IMR-90 (cell line): ENCODE data around the gene IL36A. TPM values are rescaled to one million over a fixed set of nuclear protein-coding genes. Genes with fewer than 3 reads are reported as not detected.

Experiments used
- ATAC-seq: fragments of 200-7000 bp; cut with Tn5 transposase; 2 replicates; pipeline ENCODE4 v1.9.1; 2020; ENCODE audit warnings: low read depth, mild to moderate bottlenecking, moderate library complexity
- BruUV-seq: library from RNA; stranded (reverse); fragments of 400-500 nt; replicated peaks from 2 replicates; lab custom pipeline; 2021; lab: Mats Ljungman, UMichigan
- CTCF ChIA-PET: fragments of 300-600 bp; formaldehyde crosslinking; extraction: SDS; loops from one replicate; lab custom pipeline; 2021; ENCODE audit warnings: antibody characterized with exemption; lab: Yijun Ruan, JAX
- POLR2A ChIA-PET: fragments of 300-600 bp; sonication (Branson Sonifier 250); formaldehyde crosslinking; loops from one replicate; lab custom pipeline; 2022; ENCODE audit warnings: antibody characterized with exemption; ENCODE audit not compliant: unreplicated experiment; lab: Charles Lee
- DNase-seq: peaks from one replicate; pipeline ENCODE4 v3.0.0; 2013
- H2AFZ ChIP-seq: replicated peaks from 2 replicates; pipeline ENCODE3; 2013; ENCODE audit warnings: low read length, mild to moderate bottlenecking; ENCODE audit not compliant: poor library complexity
- H2AK5ac ChIP-seq: 2 replicates; pipeline ENCODE4 v1.6.1; 2013; ENCODE audit warnings: low read depth, low read length, inconsistent platforms
- H2AK9ac ChIP-seq: replicated peaks from 2 replicates; pipeline ENCODE3; 2013; ENCODE audit warnings: mild to moderate bottlenecking, low read depth, low read length, moderate library complexity; ENCODE audit not compliant: poor library complexity
- H2BK120ac ChIP-seq: 2 replicates; pipeline ENCODE4 v1.6.1; 2013; ENCODE audit warnings: low read depth, low read length, inconsistent platforms
- H2BK15ac ChIP-seq: 3 replicates; pipeline ENCODE4 v1.6.1; 2013; ENCODE audit warnings: low read depth, low read length, inconsistent platforms
- H2BK20ac ChIP-seq: 2 replicates; pipeline ENCODE4 v1.6.1; 2013; ENCODE audit warnings: low read depth, mild to moderate bottlenecking, inconsistent platforms, low read length, moderate library complexity
- H2BK5ac ChIP-seq: 2 replicates; pipeline ENCODE4 v1.6.1; 2013; ENCODE audit warnings: mild to moderate bottlenecking, low read depth, low read length, inconsistent platforms; ENCODE audit not compliant: poor library complexity, severe bottlenecking
- H3K14ac ChIP-seq: replicated peaks from 2 replicates; pipeline ENCODE4 v1.6.1; 2013; ENCODE audit warnings: low read depth, low read length, inconsistent platforms
- H3K18ac ChIP-seq: 2 replicates; pipeline ENCODE4 v1.6.1; 2013; ENCODE audit warnings: low read depth, low read length, control low read depth
- H3K23ac ChIP-seq: 2 replicates; pipeline ENCODE4 v1.6.1; 2013; ENCODE audit warnings: low read depth, low read length, inconsistent platforms
- H3K27ac ChIP-seq: 2 replicates; pipeline ENCODE4 v1.5.1; 2013; ENCODE audit warnings: mild to moderate bottlenecking, control low read depth, low read length; ENCODE audit not compliant: insufficient read depth
- H3K27me3 ChIP-seq: 2 replicates; pipeline ENCODE4 v1.6.1; 2013; ENCODE audit warnings: low read length; ENCODE audit not compliant: control insufficient read depth, insufficient read depth
- H3K36me3 ChIP-seq: 2 replicates; pipeline ENCODE4 v1.6.1; 2013; ENCODE audit warnings: low read length, mixed read lengths; ENCODE audit not compliant: control insufficient read depth, insufficient read depth
- H3K4ac ChIP-seq: 2 replicates; pipeline ENCODE4 v1.6.1; 2013; ENCODE audit warnings: low read depth, low read length, inconsistent platforms
- H3K4me1 ChIP-seq: 2 replicates; pipeline ENCODE4 v1.6.1; 2013; ENCODE audit warnings: low read length, mixed read lengths; ENCODE audit not compliant: control insufficient read depth, insufficient read depth
- H3K4me2 ChIP-seq: 2 replicates; pipeline ENCODE4 v1.6.1; 2013; ENCODE audit warnings: low read depth, mild to moderate bottlenecking, control low read depth, low read length, moderate library complexity
- H3K4me3 ChIP-seq: 2 replicates; pipeline ENCODE4 v1.5.1; 2013; ENCODE audit warnings: low read depth, mild to moderate bottlenecking, control low read depth, low read length, moderate library complexity; ENCODE audit not compliant: insufficient read depth
- H3K56ac ChIP-seq: 2 replicates; pipeline ENCODE4 v1.6.1; 2013; ENCODE audit warnings: low read length, inconsistent platforms; ENCODE audit not compliant: insufficient read depth; ENCODE audit errors: extremely low read depth
- H3K79me1 ChIP-seq, 2 experiments: 2 replicates each; pipeline ENCODE4 v1.6.1; 2013; ENCODE audit warnings: low read length in 2 of 2, inconsistent platforms in 1 of 2, low read depth in 1 of 2
- H3K9ac ChIP-seq: 2 replicates; pipeline ENCODE4 v1.6.1; 2013; ENCODE audit warnings: low read depth, low read length, control low read depth
- H3K9me1 ChIP-seq: 2 replicates; pipeline ENCODE4 v1.6.1; 2013; ENCODE audit warnings: low read length, inconsistent platforms; ENCODE audit not compliant: insufficient read depth
- H3K9me3 ChIP-seq: 2 replicates; pipeline ENCODE4 v1.6.1; 2013; ENCODE audit warnings: low read length; ENCODE audit not compliant: control insufficient read depth, insufficient read depth
- H4K20me1 ChIP-seq: 2 replicates; pipeline ENCODE4 v1.6.1; 2013; ENCODE audit warnings: low read length, inconsistent platforms; ENCODE audit not compliant: insufficient read depth
- H4K5ac ChIP-seq: 2 replicates; pipeline ENCODE4 v1.6.1; 2013; ENCODE audit warnings: mild to moderate bottlenecking, low read depth, low read length, control low read depth
- H4K8ac ChIP-seq, 2 experiments: 2 replicates each; pipeline ENCODE4 v1.6.1; 2013; ENCODE audit warnings: low read depth in 2 of 2, low read length in 2 of 2, control low read depth in 1 of 2, inconsistent platforms in 1 of 2
- H4K91ac ChIP-seq: 2 replicates; pipeline ENCODE4 v1.6.1; 2013; ENCODE audit warnings: low read depth, low read length, inconsistent platforms; ENCODE audit not compliant: insufficient read depth
- ELK1 ChIP-seq: fragments of 150-350 bp; IDR thresholded peaks from 2 replicates; pipeline ENCODE4 v1.6.1; 2016; ENCODE audit warnings: low read depth, mild to moderate bottlenecking, low read length, moderate library complexity, borderline replicate concordance
- FOS ChIP-seq: fragments of 150-350 bp; IDR thresholded peaks from 2 replicates; pipeline ENCODE4 v1.6.1; 2016; ENCODE audit warnings: low read depth, low read length
- MAZ ChIP-seq: IDR thresholded peaks from 2 replicates; pipeline ENCODE4 v1.6.1; 2012; ENCODE audit warnings: low read depth, mild to moderate bottlenecking, low read length, improper control_type of control experiment, moderate library complexity, borderline replicate concordance
- NFE2L2 ChIP-seq: fragments of 150-350 bp; IDR thresholded peaks from 2 replicates; pipeline ENCODE4 v1.6.1; 2016; ENCODE audit warnings: low read depth, mild to moderate bottlenecking, low read length
- POLR2A ChIP-seq: IDR thresholded peaks from 2 replicates; pipeline ENCODE4 v1.6.1; 2012; ENCODE audit warnings: mild to moderate bottlenecking, low read depth, low read length
- RFX5 ChIP-seq: IDR thresholded peaks from 2 replicates; pipeline ENCODE4 v1.8.0; 2012; ENCODE audit warnings: low read depth, mild to moderate bottlenecking, low read length, moderate library complexity
- WGBS, 2 experiments: methylation state at CpG; one replicate each; pipeline versions ENCODE4 v1.1.5 to v1.1.7; 2013; ENCODE audit warnings: missing lambda C conversion rate in 2 of 2; ENCODE audit not compliant: insufficient read length in 1 of 2; ENCODE audit errors: extremely low coverage in 2 of 2; 5-methylcytosine and 5-hydroxymethylcytosine counted together
- dilution Hi-C: fragments of 300-500 bp; cut with HindIII; formaldehyde crosslinking; loops from one replicate; pipeline ENCODE4 v1.14.3; 2018; ENCODE audit warnings: low sequenced_read_pairs; ENCODE audit not compliant: unreplicated experiment
- in situ Hi-C: fragments of 300-500 bp; cut with MboI; formaldehyde crosslinking; loops from 3 replicates; pipeline ENCODE4 v1.14.3; 2019; ENCODE audit warnings: low sequenced_read_pairs, inconsistent platforms, mixed read lengths
- intact Hi-C: fragments of 100-400 bp; cut with micrococcal nuclease; formaldehyde crosslinking; loops from 2 replicates; pipeline ENCODE4 v1.10.0; 2022
- polyA plus RNA-seq, 3 experiments: library from polyadenylated mRNA; depleted of rRNA; stranded (reverse); fragments of >200 nt; gene quantifications; 2 replicates each; pipeline ENCODE4 v1.2.3, GENCODE V29; 2012; ENCODE audit warnings: low replicate concordance in 1 of 3
- total RNA-seq: library from RNA; depleted of rRNA; stranded (reverse); fragments of >200 nt; gene quantifications from 2 replicates; pipeline ENCODE4 v1.2.3, GENCODE V29; 2012

The IL36A gene
- total and polyA plus RNA-seq, 2 of the 4 experiments (the other 2 are of a cell fraction), result not detected

- H2BK120ac ChIP-seq, result no peak overlapping the region
- no peak overlapping the region for H2BK20ac ChIP-seq
- ChIA-PET POLR2A (no interaction called here), CTCF (interaction anchor here (0.6 to 0.9 kb wide), 5 partner anchors 16 to 354 kb away, joined by 3 to 5 read pairs (median 3); no protein-coding TSS in a partner anchor)
- dilution Hi-C loops (no loop called here), intact Hi-C loops (no loop called here), in situ Hi-C loops (loop anchor here (5.0 kb wide), 1 partner anchor 357 kb away; no protein-coding TSS in a partner anchor)
- WGBS, 2 experiments, result 58% methylated on average over 8 of the region's 14 CpGs; no CpG with 5 or more reads in 1 of the 2 experiments
- H3K18ac ChIP-seq, result no peak overlapping the region
- no peak overlapping the region for H2AK9ac ChIP-seq
- H3K4me3 ChIP-seq, result no peak overlapping the region
- peaks cover 32% of the 10 kb centered on the region for H3K27me3 ChIP-seq
- H3K4me1 ChIP-seq, result no peaks in the 10 kb centered on the region
- no peak overlapping the region for H3K27ac ChIP-seq
- no peaks in the 10 kb centered on the region for H3K9me1 ChIP-seq
- no peaks in the 10 kb centered on the region for H3K9me3 ChIP-seq
- no TSS peak for BruUV-seq
- no peak overlapping the region for H3K23ac ChIP-seq
- H2AFZ ChIP-seq, result no peak overlapping the region
- no peak overlapping the region for H2BK5ac ChIP-seq
- no peak overlapping the region for H4K91ac ChIP-seq
- H3K56ac ChIP-seq, result no peak overlapping the region
- no peak overlapping the region for H3K4ac ChIP-seq
- no peak overlapping the region for H3K4me2 ChIP-seq
- H3K36me3 ChIP-seq, result no peaks in the 10 kb centered on the region
- H3K14ac ChIP-seq, result no peak overlapping the region
- H4K8ac ChIP-seq, result no peak overlapping the region
- ATAC-seq (peak; percentile 28; the same call in 1 of the 2 replicates), DNase-seq (no peak)
- no peak overlapping the region for H4K5ac ChIP-seq
- H4K20me1 ChIP-seq, result no peaks in the 10 kb centered on the region
- H3K79me1 ChIP-seq, result no peaks in the 10 kb centered on the region
- no peak overlapping the region for H2AK5ac ChIP-seq
- no peak overlapping the region for H3K9ac ChIP-seq
- TF ChIP-seq POLR2A (no peak), ELK1 (no peak), MAZ (no peak), FOS (no peak), NFE2L2 (no peak), RFX5 (no peak)
- H2BK15ac ChIP-seq, result no peak overlapping the region
Measured at GRCh38 chr2:112959109-112959812, 46.0 kb upstream of the IL36A start.
